HK-2 (cell line): ENCODE measurements around the gene SLN.
"Not testable (repeated sequence)": the region's sequence is repeated elsewhere in the genome, so short reads cannot be mapped to it uniquely, and the experiment has no call there.

Experiments
- DNase-seq: peaks from one replicate; pipeline ENCODE4 v3.0.0-alpha.2; 2018; ENCODE audit not compliant: unreplicated experiment

SLN gene

DNA sequence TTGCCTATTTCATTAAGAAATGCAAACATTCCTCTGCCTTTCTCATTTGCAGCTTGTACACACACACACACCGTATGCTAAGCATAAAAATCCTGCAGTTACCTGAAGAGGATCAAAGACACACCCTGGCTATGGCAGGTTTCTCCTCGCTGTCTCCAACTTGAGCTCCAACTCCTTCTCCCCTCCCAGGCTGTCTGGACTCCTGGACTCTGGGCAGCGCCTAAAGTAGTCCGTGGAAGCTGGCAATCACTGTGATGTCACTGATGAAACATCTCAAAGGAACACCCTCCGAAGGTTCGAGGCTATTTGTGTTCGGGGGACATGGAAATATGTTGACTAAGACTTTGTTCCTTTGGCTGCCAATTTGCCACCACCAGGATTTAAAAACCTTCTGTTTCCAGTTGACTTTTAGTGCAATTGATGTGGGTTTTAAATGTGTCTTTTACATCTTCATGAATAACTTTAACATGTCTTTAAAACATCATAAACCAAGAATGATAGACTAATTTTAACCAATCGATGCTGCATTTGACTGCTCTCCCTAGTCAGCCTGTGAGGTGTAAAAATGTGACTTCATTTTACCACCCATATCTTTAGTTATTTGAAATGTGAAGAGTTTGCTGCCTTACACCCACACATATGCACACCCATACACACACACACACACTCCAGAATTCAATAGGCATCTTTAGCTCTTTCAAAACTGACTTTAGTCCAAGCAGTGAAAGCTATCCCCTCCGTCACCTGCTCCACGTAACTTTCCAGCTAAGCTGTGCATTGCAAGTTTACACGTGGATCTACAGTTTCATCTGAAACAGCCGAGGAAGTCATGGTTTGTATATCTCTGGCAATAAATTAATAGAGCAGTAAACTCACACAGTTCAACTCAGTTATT lies at the start of gene SLN:
Gene SLN, minus strand, starts transcription at position 196 of the 895 bp plus-strand sequence.
- peak; percentile 62 for DNase-seq

DNA sequence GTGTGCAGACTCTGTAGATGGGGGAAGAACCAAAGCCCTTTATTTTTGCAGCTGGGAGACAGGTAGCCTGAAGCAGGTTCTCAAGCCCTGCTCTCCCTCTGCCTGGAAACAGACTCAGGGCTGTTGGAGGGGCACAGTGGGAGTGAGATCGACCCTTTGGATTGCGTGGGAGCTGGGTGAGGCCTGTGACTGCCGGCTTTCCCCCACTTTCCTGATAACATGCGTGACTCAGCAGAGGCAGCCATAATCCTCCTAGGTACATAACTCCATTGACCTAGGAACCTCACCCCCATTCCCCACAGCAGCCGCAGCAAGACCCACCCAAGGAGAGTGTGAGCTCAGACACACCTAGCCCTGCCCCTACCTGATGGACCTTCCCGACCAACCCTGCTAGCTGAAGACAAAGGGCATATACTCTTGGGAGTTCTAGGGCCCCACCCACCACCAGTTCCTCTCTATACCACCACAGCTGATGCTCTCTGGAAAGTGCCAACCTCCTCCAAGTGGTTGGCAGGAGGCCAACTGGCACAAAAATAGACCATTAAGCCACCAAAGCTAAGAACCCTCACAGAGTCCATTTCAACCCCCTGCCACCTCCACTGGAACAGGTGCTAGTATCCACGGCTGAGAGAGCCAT lies 47.0 kb upstream of the SLN start:
- not testable (repeated sequence) for DNase-seq

DNA sequence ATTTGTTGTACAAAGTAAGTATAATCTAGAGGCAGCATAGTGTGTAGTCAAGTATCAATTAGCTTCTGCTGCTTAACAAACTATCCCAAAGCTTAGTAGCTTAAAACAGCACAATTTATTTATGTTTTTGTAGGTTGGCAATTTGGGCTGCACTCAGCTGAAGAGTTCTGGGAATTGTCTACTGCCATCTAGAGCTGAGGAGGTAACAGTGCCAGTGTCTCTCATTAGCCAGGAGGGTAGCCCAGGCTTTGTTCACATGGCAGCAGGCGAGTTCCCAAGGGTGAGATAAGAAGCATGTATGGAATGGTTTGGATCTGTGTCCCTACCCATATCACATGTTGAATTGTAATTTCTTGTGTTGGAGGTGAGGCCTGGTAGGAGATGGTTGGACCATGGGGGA lies 45.8 kb upstream of the SLN start:
- DNase-seq: no peak

DNA sequence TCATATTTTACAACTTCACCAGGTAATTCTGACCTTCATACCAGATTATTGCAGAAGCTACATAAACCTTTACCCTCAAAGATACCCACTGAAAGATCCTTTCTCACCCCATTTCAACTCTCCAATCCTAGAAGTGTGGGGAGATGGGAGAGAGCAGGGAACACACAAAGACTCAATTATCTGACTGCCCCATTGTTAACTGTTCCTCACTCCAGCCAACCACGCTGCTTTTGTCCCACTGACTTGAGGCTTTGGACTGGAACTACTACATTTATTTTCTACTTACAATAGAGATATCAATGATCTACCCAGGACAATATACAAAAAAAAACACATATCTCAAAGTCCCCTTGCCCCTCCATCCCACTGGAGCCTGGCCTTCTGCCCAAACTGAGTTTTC lies 44.7 kb upstream of the SLN start:
- no peak for DNase-seq

DNA sequence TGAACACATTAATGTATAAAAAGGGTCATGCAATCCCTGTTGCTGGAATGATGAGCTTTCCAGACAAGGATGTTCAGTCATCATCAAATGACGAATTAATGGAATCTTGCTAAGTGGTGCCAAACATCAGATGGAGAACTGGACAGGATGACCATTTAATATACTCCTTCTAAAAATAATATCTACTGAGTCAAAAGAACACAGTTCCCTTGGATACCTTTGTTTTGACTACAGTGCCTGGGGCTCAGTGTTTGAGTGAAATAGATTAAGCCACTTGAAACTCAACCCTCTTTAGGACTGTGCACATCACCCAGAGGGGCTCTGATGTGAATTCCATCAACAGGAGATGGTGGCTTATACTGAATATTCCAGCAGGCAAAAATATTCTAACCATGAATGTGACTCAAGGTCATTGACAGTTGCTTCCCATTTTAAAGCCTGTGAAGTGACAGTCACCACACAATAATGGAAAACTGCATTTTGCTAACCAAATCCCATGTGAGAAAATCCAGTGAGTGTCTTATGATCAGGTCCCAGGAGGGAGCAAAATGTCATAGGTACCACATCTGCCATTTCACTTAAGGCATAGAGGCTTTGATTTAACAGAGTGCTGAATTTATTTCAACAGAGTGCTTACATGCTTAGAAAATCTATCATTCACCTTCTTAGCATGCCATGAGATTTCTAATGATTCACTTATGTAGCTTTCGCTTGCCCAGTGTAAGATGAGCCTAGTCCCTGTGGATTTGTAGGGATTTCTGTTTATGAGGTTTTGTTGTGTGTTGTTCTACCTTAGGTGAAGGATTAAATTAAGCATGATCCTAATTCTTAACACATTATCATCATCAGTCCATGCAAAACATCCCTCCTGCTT lies 41.3 kb upstream of the SLN start:
- no peak for DNase-seq

DNA sequence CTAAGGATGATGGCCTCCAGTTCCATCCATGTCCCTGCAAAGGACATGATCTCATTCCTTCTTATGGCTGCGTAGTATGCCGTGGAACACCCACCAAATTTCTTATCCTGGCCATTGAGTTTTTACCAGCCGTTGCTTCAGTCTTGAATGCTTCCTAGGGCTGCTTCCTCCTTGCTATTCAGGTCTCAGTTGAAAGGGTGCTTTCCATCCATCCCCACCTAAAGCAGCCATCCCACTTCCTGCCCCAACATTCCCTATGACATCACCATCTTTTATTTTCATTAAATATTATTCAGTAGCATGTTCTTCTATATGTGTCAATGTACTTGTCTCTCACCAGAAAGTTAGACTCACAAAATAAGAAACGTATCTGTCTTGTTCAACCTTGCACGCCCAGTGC lies 40.7 kb upstream of the SLN start:
- no peak for DNase-seq

DNA sequence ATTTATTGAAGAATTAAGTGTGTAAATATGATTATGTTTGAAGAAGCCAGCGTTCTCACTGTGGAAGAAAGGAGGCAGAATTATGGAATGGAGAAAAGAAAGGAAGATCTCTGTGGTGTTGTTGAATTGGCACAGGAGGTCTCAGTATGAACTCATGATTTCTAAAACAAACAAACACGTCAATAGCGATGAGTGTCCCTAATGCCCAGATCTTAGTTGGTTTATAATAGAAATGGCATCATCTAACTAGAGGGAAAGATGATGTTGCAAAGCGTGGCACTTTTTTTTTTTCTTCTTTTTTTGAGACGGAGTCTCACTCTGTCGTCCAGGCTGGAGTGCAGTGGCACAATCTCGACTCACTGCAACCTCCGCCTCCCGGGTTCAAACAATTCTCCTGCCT lies 39.2 kb upstream of the SLN start:
- no peak for DNase-seq

DNA sequence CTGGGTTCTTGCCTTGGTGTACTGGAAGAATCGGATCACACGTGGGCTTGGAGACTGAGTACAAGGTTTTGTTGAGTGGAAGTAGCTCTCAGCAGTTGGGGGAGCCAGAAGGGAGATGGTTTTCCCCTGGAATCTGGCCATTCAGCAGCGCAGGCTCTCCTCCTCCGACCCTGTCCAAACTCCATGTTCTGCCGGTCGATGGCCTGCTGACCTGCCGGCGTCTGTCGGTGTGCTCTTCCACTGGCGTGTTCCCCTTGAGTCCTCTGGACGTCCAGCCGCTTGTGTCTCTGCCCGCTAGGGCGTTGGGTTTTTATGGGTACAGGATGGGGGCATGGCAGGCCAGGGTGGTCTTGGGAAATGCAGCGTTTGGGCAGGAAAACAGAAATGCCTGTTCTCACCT lies 38.5 kb upstream of the SLN start:
- no peak for DNase-seq

DNA sequence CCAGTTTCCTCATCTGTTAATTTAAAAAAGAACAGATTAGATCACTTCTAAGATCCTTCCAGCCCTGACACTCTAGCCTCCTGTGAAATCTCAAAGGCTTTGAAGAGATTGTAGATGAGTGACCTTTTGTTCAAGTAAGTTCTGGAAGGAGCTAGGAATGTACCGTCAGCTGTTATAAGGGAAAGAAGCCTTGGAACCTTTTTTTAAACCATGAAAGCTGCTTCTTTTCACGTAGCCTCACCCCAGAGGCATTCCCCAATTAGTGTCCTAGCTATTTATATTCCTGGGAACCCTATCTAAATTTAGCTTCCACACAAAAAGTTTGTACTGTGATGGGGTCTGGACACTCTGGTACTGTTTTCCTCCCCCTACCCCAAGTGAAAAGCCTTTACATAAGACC lies 35.8 kb upstream of the SLN start:
- DNase-seq: no peak

DNA sequence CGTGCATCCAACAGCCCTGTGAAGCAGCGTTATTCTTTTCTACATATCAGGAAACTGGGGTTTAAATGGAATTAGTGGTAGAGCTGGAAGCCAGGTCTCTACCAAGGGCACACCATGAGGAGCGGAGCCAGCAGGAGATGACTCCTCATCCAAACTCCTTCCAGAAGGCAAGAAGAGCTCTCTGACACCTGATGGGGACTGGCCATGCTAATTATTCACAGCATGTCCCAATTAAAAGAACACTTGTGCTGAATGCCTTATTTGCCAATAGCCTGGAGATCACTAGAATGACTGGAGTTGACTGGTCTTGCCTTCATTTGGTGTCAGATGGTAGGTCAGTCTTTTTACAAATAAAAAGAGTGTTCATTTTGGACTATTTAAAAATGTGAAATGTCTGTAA lies 32.9 kb upstream of the SLN start:
- no peak for DNase-seq

DNA sequence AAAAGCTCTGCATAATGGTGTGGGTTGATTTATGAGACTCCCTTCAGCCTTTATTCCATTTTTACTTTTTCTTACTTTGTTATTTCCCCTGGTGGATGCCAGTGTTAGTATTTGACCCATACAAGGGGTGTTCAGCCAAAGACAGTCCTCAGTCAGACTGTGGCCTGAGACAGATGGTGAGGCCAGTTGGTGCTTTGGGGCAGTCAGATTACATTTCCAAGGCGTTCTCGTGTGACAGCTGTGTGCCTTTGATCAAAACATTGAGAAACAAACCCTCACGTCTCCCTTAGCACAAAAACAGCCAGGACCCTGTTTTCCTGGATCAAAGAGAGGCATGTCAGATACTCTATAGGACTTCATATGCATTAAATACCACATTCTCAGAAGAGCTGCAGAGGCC lies 31.3 kb upstream of the SLN start:
- DNase-seq: no peak

DNA sequence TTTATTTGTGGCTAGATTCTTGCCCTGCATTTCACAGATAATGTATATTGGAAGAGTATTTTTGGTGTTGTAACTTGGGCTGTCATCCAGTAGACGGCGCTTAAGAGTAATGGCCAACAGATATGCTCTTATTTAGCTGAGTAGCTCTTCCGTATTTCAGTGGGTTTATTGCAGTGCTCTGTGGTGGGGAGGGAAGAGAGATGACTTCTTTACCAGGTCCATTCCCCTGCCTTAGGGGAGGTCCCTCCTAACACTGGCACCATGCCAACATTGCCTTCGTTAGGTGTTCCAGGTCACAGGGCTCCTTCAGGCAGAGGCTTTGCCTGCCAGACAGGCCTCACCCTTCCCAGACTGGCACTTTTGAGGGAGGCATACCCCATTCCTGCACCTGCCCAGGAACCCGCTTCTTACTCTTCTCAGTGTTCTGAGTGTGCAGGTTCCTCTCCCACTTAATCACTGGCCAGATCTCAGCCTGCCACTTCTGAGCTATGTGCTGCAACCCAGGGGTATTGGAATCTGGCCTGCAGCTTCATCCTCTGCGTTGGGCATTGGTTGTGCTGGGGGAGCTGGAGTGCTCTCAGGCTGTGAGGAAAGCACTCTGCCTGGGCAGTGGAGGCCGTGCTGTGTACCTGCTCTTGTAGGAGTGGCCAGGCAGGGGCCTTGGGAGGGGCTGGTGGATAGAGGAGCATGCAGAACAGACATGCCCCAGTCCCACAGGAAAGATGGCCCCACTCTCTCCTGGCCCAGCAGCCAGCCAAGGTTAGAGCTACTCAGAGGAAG lies 29.4 kb upstream of the SLN start:
- DNase-seq: no peak

DNA sequence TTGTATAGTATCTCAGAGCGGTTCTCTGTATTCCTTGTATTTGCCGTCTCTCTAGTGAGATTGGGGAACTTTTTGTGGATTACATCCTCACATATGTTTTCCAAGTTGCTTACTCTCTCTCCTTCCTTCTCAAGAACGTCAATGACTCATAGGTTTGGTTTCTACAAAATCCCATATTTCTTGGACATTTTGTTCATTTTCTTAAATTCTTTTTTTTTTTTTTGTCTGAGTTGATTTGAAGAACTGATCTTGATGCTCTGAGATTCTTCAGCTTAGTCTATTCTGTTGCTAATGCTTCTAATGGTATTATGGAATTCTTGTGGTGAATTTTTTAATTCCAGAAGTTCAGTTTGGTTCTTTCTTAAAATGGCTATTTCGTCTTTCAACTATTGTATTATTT lies 28.4 kb upstream of the SLN start:
- no peak for DNase-seq

DNA sequence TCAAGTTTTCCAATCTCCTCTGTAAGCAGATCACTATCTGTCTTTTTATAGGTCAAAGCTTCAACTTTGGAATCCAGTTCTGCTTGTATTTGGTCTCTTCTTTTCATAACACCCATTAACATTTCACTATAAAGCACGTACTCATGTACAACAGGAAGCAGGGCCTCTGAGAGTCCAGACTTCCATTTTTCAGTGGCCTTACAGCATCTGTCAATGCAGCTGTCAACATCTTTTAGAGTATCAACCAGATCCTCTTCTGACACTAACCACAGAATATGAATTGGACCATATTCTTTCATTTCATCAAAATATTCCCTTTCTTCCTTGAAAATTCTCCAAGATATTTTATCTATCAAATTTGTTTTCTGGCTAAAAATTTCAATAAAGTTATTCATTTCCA lies 24.7 kb upstream of the SLN start:
- no peak for DNase-seq

DNA sequence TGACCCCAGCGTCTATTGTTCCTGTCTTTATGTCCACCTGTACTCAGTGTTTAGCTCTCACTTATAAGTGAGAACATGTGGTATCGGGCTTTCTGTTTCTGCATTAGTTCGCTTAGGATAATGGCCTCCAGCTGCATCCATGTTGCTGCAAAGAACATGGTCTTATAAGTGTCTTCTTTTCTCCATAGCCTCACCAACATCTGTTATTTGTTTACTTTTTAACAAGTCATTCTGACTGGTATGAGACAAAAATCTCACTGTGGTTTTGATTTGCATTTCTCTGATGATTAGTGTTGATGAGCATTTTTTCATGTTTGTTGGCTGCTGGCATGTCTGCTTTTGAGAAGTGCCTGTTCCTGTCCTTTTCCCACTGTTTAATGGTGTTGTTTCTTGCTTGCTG lies 21.7 kb upstream of the SLN start:
- no peak for DNase-seq

DNA sequence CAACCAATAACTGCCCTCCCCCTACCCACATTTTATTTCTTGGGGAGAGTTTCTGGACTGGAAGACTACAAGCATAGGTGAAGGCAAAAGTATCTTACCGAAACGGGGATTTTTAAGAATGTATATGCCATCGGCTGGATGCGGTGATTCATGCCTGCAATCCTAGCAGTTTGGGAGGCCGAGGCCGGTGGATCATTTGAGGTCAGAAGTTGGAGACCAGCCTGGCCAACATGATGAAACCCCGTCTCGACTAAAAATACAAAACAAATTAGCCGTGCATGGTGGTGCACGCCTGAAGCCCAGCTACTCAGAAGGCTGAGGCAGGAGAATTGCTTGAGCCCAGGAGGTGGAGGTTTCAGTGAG lies 20.8 kb upstream of the SLN start:
- DNase-seq: no peak

DNA sequence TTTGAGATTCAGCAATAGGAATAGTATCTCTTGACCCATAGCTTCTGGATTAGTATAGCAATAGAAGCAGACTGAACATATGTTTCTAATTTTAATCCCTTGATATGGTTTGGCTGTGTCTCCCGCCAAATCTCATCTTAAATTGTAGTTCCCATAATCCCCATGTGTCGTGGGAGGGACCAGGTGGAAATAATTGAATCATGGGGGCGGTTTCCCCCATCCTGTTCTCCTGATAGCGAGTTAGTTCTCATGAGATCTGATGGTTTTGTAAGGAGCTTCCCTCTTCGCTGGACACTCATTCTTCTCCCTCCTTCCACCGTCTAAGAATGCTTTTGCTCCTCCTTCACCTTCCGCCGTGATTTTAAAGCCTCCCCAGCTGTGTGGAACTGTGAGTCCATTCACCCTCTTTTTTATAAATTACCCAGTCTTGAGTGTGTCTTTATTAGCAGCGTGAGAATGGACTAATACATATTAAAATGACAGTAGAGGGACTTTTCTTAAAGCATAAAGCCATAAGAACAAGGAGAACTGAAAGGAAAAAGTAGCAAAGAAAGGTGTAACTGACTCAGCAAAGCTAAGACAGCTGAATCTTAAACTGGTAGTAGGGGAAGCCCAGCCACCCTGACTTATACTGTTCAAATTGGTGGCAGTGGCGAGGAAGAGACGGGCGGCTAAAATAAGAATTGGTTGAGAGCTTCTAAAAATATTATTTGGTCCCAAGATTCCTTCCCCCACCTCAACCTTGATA lies 20.3 kb upstream of the SLN start:
- DNase-seq: no peak

DNA sequence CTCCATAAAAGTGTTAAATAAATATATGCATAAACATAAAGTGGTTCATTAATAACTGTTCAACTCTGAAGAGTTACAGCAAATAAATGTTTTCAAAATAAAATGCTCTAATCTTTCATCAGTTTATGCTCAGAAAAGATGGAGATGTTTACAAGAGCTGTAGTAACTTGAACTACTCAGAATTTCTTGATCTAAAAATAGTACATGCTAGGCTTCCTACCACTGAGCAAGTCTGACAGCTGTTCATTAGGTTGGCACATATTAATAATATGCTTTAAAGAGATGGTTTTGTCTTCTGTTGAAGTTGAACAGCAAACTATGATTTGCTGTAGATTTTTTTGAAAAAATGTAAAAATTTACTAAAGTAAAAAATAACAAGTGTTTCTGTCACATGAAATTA lies 10.8 kb upstream of the SLN start:
- no peak for DNase-seq

DNA sequence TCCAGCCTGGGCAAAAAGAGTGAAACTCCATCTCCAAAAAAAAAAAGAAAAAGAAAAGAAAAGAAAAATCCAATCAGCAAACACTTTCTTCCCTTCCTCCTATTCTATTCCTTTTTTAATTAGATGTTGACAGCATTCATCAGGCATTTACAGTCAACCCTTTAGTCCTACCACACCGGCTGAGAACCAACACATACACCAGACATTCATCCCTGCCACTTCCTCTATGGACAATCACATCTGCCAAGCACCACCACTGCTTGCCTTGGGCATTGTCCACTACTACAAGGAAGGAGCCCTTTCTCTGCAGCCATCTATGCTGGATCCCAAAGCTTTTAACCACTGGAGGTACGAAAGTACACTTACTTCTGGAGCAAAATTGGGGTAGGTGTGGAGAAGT lies 9.4 kb upstream of the SLN start:
- no peak for DNase-seq

DNA sequence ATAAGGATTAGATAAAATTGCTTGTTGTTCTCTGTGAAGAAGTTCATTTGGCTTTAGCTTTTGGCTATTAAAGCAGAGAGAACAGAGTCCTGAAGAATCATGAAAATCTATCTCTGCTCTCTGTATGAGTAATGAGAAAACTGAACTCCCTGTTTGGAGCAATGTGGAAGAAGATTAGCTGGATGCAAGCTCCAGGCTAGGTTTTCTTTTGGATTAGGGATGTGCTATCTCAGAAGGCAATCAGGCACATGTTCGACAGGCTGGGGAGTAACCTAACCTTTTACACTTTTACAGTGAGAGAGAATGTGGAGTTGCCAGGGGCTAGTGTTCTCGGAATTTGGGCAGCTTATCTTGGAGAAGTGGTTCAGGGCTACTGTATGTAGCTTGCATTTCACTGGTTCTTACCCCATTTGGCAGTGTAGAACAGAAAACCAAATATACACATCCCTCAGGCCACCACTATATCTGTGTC lies 8.5 kb upstream of the SLN start:
- DNase-seq: no peak
